CD8-positive, alpha-beta memory T cell (primary cell): ENCODE results near the gene CDH26. TPM values are rescaled to one million over a fixed set of nuclear protein-coding genes. Genes with fewer than 3 reads are reported as not detected.

ENCODE experiments used
- polyA plus RNA-seq: library from polyadenylated mRNA; unstranded; fragments of 300-500 nt; fragmentation: Illumina TruSeq; gene quantifications from one replicate; pipeline ENCODE4 v1.2.3, GENCODE V29; 2021
- total RNA-seq, 2 experiments: library from RNA; stranded (reverse); gene quantifications; one replicate each; pipeline ENCODE4 v1.2.3, GENCODE V29; 2021

The CDH26 gene
- total and polyA plus RNA-seq, 3 experiments from 2014 or later = 0.63 to 0.91 TPM; not detected in 1

Other genes with a start within 250 kb of the CDH26 start
- 1 to 10 TPM; 3.4 to 3.8 TPM for gene SYCP2, start 24.8 kb upstream of the CDH26 start, total RNA-seq
- gene SYCP2, start 24.8 kb upstream of the CDH26 start, polyA plus RNA-seq = 2.3 TPM
- 1 to 10 TPM; 6.7 TPM for gene PPP1R3D, start 18.1 kb upstream of the CDH26 start, total RNA-seq
- 3.3 TPM for gene PPP1R3D, start 18.1 kb upstream of the CDH26 start, polyA plus RNA-seq
- 10 to 100 TPM; 35.9 to 39.3 TPM for gene FAM217B, start 18.0 kb upstream of the CDH26 start, total RNA-seq
- gene FAM217B, start 18.0 kb upstream of the CDH26 start, polyA plus RNA-seq = 32.2 TPM